ENCODE measurements around the gene CHTF8. TPM values are rescaled to one million over a fixed set of nuclear protein-coding genes. Genes with fewer than 3 reads are reported as not detected.

CHTF8 gene, protein sequence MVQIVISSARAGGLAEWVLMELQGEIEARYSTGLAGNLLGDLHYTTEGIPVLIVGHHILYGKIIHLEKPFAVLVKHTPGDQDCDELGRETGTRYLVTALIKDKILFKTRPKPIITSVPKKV
- 42.9 and 81.0 TPM in 2 replicates for total RNA-seq

DNA sequence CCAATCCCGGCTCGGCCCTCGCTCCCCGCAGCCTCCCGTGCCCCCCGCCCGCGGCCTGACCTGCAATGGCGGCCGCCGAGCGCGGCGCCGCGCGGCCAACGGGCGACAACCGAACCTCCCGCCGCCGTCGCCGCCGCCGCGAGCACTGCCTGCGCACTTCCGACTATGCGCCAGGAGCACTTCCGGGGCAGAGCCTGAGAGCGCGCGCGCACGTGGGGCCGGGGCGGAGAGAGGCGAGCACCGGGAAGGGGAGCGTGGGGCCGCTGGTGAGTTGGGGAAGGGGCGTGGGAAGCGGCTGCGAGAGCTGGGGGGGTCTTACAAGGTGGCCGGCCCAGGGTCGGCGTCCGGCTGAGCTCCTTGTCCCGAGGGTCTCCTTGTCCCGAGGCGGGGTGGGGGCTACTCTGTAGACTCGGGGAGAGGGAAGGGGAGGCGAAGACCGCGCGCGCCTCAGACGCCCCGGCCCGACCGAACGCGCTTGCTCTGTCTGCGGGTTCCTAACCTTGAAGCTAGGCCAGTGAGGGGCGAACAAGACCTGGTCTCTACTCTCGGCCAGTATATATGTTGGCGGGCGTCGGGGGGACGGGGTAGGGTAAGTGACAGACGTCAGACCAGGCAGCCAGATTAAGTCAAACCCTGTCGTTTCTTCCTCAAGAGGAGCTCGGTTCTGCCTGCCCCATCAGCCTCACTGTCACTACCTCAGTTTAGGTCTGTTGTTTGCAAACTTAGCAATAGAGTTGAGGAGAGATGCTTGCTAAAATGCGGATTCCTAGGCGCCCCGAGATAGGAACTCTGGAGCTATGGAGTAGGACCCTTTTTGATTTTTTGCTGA, at the start of gene CHTF8, which contains the start of gene UTP4:
TSS of gene CHTF8 (minus strand) at position 165 of the 829 bp plus-strand sequence. CDS start 11,130 bp downstream, outside the sequence.
TSS of gene UTP4 (plus strand) at position 226 of the 829 bp plus-strand sequence. CDS start 811 bp downstream, outside the sequence.

DNA sequence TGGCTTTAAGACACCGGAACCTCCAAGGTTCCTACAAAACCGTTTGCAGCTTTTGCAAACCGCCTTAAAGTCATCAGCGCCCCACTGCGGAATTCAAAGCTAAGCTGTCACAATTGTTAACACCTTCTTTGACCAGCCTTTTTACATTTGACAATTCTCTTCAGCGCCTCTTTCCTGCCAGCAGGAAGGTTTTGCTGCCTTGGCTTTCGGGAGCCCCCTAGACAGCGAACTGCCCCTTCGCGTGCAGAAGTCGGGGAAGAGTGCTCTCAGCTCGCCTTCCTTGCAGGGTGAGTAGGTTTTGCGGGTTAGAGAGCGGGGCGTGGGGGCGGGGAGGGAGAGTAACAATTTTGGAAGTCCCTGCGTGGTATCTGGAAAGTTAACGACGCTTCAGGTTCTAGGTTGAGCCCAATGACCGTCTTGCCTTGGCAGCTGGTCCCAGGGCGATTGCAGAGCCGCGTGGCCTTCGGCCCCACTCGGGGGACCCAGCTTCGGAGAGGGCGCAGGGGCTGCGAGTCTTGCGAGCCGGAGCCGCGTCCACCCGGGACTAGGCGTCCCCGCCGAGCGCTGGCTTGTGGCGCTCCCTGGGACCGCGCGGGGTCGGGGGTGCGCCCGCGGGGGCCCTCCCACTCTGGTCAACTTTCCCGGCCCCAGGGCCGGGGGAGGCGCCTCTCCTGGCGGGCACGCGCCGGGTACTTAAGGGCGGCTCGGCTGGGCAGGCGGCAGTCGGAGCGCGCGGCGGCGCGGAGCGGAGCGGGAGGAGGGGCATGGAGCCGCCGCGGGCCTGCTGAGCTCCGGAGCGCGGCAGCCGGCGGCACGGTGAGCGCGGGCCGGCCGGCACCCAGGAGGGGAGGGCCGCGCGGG, 26.7 kb downstream of the CHTF8 start, which contains the start of gene HAS3:
TSS of gene HAS3 (plus strand) at position 153 of the 861 bp plus-strand sequence. CDS start 3,743 bp downstream, outside the sequence.

Small RNA genes within 50 kb of the gene (small RNA-seq; reads per million reads assigned to genes)
- 0.94 reads per million, percentile 42 among the genes with 10 or more reads in this experiment for gene RNU6-22P (ENCODE audit: low replicate concordance)

Other genes with a start within 250 kb of the CHTF8 start
- under 0.01 and 0.29 TPM in 2 replicates for gene HAS3, start 26.9 kb downstream of the CHTF8 start, total RNA-seq
- 23.0 and 29.8 TPM in 2 replicates for gene UTP4, start 61 bp upstream of the CHTF8 start, total RNA-seq
- 12.7 and 39.2 TPM in 2 replicates for gene SNTB2, start 54.6 kb upstream of the CHTF8 start, total RNA-seq
- gene VPS4A, start 178.8 kb upstream of the CHTF8 start, total RNA-seq = 25.4 and 41.8 TPM in 2 replicates
- 15.1 and 20.5 TPM in 2 replicates for gene PDF, start 198.0 kb upstream of the CHTF8 start, total RNA-seq
- 24.9 and 44.1 TPM in 2 replicates for gene COG8, start 207.0 kb upstream of the CHTF8 start, total RNA-seq
- 18.8 and 45.2 TPM in 2 replicates for gene NIP7, start 207.2 kb upstream of the CHTF8 start, total RNA-seq
- 0.44 TPM in 1 of 2 replicates, not detected in the other for gene TMED6, start 219.2 kb upstream of the CHTF8 start, total RNA-seq